Activated CD8-positive, alpha-beta memory T cell treated with anti-CD3 and anti-CD28 coated beads for 4 hours (primary cell): ENCODE measurements around the gene DAP.
"Not testable (repeated sequence)": the region's sequence is repeated elsewhere in the genome, so short reads cannot be mapped to it uniquely, and the experiment has no call there.

Source experiments
- DNase-seq, 2 donors: peaks; one replicate each; pipeline ENCODE4 v3.0.0-alpha.2; 2020; ENCODE audit warnings: low read depth in 2 of 2

Gene DAP

DNA sequence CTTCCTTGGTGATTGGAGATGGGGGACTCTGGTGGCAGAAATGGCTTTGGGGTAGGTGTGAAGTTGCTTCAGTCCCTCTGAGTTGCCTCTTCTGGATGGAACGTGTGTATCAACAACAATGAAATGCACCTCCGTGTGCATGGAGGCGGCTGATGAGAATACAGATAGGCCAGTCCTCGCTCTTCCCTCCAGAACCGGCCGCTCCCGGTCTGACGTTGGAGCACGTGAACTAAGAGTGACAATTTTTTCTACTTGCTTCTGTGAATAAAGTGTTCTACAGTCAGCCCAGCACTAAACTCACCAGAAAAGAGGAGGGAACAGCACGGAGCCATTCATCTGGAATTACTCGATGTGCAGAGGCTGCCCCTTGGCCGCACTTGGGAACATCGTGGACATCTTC lies 106.5 kb downstream of the DAP start:
- no peak for DNase-seq

DNA sequence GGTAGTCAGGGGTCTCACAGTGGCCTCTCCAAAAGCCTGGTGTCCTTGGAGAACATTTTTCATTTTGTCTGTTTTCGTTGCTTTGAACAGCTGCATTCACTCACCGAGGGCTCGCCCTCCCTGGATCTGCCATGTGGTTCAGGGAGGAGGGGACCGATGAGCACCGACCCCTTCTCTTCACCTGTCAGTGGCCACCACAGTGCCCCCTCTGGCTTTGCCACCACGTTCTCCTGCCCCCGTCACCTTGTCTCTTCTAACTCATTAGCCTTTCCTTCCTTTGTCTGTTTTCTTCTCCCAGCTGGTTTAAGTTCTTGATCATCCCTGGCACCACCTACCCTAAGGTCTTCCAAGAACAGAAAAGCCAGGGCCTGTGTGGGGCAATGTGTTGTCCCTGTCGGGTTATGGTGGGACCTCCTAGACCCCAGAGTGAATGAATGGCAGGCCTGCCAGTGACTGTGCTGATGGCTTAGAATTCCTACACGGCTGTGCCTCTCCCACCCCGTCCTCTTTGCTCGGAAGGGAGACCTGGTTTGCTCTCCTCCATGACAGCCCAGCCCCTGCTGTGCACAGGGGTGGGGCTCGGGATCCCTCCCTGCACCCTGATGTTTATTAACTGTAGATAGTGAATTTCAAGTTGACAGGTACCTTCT lies 107.2 kb downstream of the DAP start:
- DNase-seq = no peak

DNA sequence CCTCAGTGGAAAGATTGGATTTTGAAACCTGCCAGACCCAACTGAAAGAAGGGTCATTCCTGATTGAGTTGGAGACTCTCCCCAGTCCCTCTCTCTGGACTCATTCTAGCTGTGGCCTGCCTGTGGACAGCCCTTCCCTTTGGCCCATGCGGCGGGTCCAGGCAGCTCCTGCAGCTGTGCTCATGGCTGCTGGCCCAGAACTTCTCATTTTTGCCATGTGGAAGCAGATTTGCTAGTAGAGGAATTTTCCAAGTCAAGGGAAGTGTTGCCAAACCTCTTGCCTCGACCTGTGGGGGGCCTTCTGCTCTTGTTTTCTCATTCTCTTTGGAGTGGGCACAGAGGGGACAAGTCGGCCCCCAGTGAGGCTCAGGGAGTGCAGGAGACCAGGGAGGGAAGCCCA lies 108.0 kb downstream of the DAP start:
- DNase-seq = no peak

DNA sequence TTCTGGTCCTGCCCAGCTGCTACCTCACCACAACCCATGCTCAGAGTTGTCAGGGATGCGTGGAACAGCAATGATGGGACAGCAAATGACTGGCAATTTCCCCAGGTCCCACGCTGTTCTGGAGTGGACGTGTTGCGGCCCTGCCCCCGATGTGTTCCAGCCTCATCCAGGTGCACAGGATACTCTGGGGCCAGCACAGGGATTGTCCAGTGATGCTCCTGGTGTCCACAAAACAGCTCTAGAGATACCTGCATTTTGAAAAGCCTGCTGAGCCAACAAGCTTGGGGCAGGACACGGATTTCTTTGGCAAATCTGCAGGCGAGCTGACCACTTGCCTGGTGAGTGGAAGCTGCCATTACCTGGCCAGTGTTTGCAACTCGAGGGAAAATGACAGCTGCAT lies 108.4 kb downstream of the DAP start:
- no peak for DNase-seq

DNA sequence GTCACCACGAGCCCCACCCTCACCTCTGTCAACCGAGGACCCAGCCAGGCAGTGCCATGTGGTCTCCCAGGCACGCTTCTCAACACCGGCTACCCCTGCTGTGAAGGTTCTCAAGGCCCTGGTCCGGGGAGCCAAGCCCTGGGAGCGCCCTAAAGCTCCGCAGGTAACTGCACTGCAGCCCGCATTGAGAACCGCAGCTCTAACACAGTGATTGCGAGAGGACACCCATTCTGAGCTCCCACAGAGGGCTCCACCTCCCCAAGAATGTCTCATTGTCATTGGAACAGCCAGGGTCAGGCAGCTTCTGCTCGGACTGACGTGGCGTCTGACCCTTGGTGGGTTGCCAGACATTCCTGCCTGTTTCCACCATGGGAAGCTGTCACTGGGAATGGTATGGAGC lies 108.9 kb downstream of the DAP start:
- DNase-seq = no peak

DNA sequence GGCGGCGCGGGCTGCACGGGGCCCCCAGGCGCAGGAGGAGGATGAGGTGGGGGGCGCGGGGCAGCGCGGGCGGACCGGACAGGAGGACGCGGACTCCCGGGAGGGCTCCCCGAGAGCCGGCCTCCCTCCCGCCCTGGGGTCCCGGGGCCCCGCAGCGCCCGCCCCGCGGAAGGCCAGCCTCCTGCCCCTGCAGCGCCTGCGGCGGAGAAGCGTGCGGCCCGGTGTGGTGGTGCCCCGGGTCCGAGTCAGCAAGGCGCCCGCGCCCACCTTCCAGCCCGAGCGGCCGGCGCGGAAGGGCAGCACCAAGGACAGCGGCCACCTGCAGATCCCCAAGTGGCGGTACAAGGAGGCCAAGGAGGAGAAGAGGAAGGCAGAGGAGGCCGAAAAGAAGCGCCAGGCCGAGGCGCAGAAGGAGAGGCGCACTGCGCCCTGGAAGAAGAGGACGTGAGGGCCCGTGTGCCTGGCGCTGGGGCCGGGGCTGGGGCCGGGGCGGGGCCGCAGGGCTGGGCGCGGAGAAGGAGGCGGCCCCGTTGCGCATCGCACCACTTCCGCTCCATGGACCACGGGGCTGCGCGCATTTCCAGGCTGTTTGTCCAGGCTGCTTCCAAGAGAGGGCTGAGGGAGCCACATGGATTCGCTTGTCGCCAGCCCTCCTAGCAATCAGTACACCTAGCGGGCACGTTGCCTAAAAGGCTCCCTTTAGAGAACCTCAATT lies 111.2 kb downstream of the DAP start:
- no peak for DNase-seq

DNA sequence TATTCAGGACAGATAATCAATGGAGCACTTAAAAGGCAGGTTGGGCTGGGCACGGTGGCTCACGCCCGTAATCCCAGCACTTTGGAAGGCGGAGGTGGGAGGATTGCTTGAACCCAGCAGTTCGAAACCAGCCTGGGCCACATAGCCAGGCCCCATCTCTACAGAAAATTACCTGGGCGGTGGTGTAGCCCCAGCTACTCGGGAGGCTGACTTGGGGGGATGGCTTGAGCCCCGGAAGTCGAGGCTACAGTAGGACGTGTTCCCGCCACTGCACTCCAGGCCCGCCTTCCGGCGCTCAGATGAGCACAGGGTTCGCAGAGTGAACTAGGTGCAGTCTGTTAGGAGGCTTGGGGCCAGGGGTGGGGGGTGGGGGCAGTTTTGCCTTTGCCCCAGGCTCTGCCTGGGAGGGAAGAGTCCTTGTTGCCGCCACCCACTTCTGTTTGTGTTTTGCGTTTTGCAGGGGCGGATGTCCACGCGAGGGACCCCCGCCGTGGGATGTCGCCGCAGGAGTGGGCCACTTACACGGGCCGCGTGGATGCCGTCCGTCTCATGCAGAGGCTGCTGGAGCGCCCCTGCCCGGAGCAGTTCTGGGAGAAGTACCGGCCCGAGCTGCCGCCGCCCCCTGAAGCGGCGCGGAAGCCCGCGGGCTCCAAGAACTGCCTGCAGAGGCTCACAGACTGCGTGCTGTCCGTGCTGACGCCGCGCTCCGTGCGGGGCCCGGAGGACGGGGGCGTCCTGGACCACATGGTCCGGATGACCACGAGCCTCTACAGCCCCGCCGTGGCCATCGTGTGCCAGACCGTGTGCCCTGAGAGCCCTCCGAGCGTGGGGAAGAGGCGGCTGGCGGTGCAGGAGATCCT lies 112.0 kb downstream of the DAP start:
- DNase-seq = no peak

DNA sequence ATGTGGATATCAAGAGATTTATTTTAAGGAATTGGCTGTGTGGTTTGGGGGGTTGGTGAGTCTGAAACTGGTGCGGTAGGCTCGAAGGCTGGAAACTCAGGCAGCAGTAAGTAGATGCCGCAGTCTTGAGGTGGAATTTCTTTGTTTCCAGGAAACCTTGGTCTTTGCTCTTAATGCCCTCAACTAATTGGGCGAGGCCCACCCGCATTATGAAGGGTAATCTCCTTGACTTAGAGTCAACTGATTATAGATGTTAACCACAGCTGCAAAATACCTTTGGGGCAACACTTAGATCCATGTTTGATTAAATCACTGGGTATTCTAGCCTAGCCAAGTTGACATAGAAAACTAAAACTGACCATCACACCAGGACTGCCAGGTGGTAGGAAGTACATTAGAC lies 113.4 kb downstream of the DAP start:
- DNase-seq = no peak

DNA sequence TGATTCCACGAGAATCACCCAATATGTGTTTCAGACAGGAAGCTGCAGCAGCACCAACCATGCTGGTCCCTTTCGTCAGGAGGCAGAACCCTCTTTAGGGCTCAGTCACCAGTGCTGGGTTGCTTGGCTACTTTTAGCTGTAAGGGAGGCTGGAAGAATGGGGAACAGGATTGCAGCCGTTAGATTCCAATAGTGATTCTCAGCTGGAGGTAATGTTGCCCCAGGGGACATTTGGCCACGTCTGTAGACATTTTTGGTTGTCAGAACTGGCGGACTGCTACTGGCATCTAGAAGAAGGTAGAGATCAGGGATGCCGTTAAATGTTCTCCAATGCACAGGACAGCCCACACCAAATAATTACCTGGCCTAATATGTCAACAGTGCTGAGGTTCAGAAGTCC lies 115.4 kb downstream of the DAP start:
- DNase-seq = no peak

DNA sequence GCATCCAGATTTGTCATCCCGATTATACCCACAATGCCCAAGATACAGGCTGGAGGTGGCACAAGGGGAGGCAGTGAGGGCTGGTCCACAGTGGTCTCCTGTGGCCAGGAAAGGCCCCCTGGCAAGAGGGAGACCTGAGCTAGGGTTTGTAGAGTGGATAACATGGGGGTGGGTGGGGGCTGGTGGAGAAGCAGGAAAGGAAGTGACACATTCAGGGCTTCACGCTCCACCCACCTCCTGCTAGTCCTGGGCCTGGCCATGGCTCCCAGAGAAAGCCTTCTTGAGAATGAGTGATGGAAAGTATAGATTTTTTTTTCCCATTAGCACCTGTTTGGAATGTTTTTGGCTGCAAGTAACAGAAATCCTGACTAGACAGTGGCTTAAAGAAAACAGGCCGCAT lies 115.9 kb downstream of the DAP start:
- DNase-seq = no peak

DNA sequence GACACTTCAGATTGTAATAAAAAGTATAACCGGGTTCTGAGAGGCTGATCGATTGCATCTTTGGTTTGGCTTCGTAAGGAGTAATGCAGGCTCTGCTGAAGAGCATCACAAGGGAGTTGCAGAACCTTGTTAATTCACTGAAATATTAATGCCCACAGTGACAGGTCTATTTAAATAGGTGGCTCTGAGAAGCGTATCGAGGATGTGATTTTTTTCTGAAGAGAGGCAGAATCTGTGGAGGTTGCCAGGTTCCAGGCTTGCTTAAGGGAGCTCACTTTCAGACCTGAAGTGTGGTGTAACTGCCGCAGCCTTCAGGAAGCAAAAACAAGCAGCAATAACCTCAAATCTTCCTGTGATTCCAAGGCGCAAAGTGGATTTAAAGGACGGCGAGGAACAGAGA lies 116.8 kb downstream of the DAP start:
- DNase-seq = no peak

DNA sequence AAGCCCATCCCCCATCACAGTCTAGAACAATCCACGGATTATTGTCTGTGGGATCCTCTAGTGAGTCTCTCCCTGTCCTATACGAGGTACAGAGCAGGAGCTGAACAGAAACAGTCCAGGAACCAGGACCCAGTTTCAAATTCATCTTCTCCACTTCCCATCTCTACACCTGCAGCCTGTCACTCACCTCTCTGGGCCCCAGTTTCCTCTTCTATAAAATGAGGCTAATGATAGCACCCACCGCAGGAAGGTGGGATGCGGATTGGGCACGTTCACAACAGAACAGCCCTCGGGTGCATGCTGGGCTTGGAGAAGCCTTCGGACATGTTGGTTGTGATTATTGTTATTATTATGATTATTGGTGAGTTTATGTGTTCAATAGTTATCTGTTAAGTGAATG lies 118.7 kb downstream of the DAP start:
- DNase-seq = no peak

DNA sequence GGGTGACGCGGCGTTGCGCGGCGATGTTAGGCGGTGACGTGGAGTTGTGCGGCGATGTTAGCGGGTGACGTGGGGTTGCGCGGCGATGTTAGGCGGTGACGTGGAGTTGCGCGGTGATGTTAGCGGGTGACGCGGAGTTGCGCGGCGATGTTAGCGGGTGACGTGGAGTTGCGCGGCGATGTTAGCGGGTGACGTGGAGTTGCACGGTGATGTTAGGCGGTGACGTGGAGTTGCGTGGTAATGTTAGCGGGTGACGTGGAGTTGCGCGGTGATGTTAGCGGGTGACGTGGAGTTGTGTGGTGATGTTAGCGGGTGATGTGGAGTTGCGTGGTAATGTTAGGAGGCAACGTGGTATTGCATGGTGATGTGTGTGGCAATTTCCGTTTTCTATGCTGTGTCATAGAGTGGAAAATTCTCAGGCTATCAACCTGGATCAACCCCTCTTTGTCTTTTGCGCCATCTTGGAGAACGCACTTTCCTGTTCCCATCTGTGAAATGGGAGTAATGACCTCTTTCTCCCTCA lies 121.1 kb downstream of the DAP start:
- no peak for DNase-seq

DNA sequence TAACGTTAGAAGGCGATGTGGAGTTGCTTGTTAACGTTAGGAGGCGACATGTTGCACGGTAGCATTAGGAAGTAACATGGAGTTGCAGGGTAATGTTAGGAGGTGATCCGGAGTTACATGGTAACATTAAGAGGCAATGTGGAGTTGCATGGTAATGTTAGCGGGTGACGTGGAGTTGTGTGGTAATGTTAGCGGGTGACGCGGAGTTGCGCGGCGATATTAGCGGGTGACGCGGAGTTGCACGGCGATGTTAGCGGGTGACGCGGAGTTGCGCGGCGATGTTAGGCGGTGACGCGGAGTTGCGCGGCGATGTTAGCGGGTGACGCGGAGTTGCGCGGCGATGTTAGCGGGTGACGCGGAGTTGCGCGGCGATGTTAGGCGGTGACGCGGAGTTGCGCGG lies 122.3 kb downstream of the DAP start:
- not testable (repeated sequence) for DNase-seq

DNA sequence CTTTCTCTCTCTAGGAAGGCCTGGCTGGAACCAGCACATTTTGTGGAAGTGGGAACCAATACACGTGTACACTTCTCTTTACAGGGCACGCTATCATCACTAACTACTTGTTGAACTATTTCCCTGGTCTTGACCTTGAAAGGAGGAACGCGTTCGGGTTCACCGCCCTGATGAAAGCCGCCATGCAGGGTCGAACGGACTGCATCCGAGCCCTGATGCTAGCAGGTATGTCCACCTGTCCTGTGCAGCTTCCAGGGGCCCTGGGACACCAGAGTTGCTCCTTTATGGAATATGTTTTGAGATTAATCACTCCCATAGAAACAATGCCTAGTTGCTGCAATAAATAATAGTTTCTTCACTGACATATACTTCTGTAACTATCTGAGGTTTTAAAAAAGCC lies 123.1 kb downstream of the DAP start:
- no peak for DNase-seq

DNA sequence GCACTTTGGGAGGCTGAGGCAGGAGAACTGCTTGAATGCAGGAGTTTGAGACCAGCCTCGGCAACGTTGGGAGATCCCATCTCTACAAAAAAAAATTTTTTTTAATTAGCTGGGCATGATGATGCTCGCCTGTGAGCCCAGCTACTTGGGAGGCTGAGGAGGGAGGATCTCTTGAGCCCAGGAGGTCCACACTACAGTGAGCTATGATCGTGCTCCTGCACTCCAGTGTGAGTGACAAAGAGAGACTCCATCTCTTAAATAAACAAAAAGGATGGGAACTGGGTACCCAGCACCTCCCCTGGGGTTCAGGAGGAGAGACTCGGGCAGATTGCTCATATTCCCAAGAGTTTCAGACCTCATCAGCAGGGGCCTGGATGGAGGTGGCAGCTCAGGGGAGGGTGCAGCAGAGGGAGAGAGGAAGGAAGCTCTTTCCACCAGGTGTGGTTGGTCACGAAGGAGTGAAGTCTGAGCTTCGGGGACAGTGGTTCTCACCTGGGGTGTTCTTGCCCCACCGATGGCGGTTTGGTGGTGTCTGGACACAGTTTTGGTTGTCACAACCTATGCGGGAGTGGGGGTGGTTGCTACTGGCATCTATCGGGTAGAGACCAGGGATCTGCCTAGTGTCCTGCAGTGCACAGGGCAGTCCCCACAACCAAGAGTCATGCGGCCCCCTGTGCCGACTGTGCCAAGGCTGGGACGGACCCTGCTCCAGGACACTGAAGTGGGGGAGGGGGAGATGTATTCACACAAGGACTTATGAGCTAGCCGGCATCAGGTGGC lies 124.5 kb downstream of the DAP start:
- no peak for DNase-seq

DNA sequence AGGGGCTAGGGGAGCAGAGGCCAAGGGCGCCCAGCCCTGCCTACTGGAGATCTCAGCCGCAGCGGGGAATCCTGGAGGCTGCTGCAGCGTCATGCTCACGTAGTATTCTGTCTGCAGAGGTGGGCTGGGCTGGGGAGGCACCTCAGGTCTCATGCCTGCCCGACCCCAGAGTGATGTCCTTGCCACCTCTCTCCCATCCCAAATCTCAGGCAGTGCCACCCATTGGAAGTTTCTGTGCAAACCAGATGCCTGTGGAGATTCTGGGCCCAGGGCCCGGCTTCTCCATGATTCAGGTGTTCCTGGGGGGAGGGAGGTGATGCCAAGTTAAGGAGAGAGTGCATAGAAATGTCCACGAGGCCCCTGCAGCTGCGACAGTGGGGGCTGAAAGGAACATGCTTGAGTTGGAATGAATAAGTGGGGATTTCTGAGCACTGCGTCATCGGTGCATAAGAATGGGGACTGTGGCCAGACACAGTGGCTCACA lies 125.1 kb downstream of the DAP start:
- DNase-seq = no peak

DNA sequence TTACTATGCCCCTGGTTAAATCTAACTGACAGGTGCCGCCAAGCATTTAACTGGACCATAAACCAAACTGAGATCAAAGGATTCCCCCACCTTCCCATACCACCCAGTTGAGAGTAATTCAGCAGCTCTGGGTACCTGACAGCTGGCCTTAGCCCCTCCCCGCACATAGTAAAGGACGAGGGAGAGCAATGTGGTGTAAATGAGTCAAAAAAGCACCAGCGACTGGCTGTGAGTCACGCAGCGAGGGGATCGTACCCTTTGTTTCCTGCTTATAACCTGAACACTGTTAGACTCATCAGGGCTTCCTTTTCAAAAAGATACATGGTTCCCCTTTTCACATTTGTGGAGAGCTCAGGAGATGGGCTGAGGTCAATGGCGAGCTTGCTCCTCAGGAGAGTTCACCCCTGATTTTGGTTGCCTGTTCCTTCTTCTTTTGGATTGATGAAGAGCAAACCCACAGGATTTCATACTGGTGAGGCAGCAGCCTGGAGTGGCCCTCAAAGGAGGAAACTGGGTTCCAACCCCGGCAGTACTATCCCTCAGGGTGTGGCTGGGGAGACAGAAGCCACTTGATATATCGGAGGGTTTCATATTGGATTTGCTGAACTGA lies 125.7 kb downstream of the DAP start:
- DNase-seq = peak in 1 of 2 donors; percentile 63

DNA sequence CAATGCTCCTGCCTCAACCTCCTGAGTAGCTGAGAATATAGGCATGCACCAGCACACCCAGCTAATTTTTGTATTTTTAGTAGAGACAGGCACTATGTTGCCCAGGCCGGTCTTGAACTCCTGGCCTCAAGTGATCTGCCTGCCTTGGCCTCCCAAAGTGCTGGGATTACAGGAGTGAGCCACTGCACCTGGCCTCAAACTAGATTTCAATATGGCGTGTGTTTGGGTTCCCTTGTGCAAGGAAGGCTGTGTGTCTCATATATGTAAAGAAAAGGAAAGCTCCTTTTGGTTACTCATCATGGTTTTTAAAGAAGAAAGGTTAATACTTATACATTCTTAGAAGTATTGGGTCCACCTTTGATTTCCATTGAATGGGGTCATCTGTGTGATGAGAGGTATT lies 126.5 kb downstream of the DAP start:
- DNase-seq = no peak

DNA sequence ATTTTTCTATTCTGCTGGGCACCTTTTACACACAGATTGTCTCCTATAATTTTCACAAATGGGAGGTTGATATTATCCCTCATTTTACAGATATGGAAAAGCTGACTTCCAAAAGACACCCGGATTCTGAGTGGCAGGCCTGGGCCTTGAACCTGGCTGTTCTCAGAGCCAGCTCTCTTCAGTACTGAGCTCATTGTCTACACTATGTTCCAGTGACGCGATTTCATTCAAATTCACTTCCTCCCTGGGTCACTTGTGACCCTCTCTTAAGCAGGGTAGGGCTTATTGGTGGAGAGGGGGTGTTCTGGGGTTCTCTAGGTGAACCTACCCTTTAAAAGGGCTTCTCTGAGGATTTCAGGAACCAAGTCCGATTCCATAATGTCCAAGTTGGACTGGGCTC lies 127.0 kb downstream of the DAP start:
- no peak for DNase-seq
